WI38 (cell line): ENCODE data around the gene EXOC4.

Source experiments
- H3K4me3 ChIP-seq: 2 replicates; pipeline ENCODE4 v1.5.1; 2011; ENCODE audit warnings: low read depth, mild to moderate bottlenecking, control low read depth, low read length
- TF ChIP-seq, protein P1 (sequence below): IDR thresholded peaks from 2 replicates; pipeline ENCODE4 v1.5.1; 2012; ENCODE audit warnings: low read depth, mild to moderate bottlenecking, control low read depth, low read length

EXOC4 gene

DNA sequence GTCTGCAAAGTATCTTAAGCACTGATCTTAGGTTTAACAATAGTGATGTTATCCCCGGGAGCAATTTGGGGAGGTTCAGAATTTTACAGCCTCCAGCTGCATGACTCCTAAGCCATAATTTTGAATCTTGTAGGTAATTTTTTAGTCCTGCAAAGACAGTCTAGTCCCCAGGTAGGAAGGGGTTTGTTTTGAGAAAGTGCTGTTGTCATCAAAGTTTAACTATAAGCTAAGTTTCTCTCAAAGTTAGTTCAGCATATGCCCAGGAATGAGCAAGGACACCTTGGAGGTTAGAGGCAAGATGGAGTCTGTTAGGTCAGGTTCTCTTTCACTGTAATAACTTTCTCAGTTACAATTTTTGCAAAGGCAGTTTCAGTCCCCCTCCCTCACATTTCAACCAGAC is 795.3 kb downstream of the EXOC4 start:
- H3K4me3 ChIP-seq: no peak overlapping the region
- TF ChIP-seq, protein P1, sequence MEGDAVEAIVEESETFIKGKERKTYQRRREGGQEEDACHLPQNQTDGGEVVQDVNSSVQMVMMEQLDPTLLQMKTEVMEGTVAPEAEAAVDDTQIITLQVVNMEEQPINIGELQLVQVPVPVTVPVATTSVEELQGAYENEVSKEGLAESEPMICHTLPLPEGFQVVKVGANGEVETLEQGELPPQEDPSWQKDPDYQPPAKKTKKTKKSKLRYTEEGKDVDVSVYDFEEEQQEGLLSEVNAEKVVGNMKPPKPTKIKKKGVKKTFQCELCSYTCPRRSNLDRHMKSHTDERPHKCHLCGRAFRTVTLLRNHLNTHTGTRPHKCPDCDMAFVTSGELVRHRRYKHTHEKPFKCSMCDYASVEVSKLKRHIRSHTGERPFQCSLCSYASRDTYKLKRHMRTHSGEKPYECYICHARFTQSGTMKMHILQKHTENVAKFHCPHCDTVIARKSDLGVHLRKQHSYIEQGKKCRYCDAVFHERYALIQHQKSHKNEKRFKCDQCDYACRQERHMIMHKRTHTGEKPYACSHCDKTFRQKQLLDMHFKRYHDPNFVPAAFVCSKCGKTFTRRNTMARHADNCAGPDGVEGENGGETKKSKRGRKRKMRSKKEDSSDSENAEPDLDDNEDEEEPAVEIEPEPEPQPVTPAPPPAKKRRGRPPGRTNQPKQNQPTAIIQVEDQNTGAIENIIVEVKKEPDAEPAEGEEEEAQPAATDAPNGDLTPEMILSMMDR: no peak

DNA sequence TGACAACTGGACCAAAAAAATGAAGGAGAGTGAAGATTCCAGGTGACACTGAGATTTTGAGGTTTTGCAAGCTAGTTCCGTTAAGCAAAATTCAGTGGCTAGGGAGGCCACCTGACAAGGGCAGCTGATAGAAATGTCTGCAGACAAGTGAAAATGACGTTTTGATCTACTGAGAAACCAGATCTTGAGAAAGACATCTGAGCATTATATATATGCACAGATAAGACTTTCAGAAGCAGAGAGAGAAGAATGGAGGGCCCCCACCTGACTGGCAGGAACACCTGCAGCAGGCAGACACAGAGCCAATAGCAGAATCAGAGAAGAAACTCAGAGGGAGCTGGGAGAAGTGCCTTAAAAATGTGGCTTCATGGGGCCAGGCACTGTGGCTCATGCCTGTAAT is 798.1 kb downstream of the EXOC4 start:
- TF ChIP-seq, protein P1: no peak
- no peak overlapping the region for H3K4me3 ChIP-seq

DNA sequence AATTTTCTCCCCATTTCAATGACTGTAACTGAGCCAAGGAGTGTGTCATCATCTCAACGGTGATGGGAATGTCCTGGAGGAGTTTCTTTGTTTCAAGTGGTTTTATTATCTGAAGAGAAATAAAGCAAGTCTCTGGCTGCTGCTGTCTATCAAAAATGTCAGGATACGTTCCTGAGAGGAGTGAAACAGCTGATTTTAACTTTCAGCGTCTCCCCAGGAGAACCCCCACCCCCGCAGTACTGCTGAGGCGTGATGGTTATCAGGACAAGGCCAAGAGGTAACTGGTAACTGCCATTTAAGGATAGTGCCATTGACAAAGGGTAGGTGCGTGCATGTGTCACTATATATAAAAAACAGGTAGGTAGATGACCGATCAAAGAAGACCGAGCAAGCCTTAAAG is 803.9 kb downstream of the EXOC4 start:
- TF ChIP-seq, protein P1: no peak
- no peak overlapping the region for H3K4me3 ChIP-seq

DNA sequence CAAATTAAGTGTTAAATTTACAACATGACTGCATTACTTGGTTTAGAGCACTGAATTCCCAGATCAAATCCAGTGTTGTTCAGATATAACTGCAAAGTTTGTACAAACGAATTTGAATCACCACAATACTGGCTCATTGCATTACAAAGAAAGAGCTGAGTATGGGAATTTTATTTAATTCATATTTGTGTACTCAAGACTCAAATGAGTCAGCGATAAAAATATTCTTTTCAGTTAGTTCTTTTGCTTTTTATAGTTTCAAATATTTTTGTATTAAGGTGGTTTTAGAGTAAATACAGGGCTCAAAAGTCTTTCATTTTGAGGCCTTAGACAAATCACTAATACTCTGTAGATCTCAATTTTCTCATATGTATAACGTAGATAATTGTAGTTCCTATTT is 805.6 kb downstream of the EXOC4 start:
- H3K4me3 ChIP-seq: no peak overlapping the region
- TF ChIP-seq, protein P1: no peak

DNA sequence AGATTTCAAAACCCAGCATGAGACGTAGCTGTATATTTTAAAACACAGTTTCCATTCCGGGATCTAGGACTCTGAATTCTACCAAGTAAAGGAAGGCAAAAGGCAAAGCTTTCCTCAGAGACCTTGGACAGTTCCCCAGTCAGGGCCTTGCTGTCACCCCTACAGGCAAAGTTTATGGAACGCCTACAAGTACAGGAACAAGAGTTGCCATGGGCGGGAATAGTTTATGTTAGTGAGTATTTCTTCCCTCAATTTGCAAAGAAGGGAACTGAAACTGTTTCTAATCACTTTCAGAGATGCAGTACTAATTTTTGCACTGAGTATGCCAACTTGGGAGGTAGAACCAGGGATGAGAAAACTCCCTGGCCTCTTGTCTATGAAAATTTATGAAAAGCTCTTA is 806.1 kb downstream of the EXOC4 start:
- TF ChIP-seq, protein P1: no peak
- H3K4me3 ChIP-seq: no peak overlapping the region

DNA sequence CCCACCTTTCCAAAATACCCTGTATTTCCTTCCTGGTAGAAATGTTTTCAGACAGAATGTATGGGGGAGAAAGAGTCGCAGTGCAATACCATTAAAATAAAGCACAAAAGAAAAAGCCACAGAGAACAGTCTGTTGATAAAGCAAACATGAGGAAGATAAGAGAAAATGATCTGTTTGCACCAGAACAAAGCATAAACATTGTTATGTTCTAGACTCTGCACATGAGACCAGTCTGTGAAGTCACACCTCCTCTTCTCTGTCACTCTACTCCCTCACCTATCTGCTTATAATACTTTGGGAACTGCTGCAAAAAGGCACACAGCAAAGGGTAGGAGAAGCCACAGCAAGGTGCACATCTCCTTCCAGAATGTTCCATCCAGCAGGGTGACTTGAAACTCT is 807.0 kb downstream of the EXOC4 start:
- no peak overlapping the region for H3K4me3 ChIP-seq
- TF ChIP-seq, protein P1: no peak

DNA sequence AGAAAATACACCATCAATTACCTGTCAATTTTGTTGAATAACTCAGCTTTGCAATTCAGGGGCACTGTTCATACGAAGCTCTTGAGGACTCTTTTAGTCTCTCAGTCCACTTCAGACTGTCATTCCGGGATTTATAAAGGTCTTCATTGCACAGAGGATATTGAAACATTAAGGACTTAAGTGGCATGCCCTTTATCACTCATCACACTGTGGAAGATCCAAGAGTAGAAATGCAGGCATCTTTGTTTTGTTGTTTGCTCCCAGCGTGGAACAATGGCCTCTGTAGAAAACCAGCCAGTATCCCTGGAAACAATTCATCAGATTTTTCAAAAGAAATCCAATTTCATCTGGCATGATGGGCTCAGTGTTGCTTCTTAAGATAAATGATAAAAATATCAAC is 808.0 kb downstream of the EXOC4 start:
- no peak overlapping the region for H3K4me3 ChIP-seq
- TF ChIP-seq, protein P1: no peak

DNA sequence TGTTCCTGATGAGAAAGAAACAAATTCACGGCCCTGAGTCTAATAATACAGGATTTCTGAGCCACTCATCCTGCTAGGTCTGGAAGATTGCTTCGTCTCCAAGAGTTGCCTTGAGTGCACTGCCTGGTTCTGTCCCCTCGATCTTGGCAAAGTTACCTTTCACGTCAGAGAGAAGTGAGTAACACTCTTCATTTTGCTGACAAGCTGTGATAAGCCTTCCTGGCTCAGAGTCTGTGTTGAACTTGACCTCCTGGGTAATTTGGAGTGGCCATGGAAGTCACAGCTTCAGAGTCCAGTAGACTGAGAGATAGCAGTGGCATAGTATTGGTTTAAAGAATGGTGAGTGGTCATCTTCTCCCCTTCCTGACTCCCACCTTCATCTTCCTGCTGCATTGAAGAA is 809.6 kb downstream of the EXOC4 start:
- H3K4me3 ChIP-seq: no peak overlapping the region
- TF ChIP-seq, protein P1: no peak
